IMR-90 (cell line): Measurements from ENCODE around the gene SLC9A9. TPM values are rescaled to one million over a fixed set of nuclear protein-coding genes. Genes with fewer than 3 reads are reported as not detected.

Experiments used
- ATAC-seq: fragments of 200-7000 bp; cut with Tn5 transposase; 2 replicates; pipeline ENCODE4 v1.9.1; 2020; ENCODE audit warnings: low read depth, mild to moderate bottlenecking, moderate library complexity
- BruUV-seq: library from RNA; stranded (reverse); fragments of 400-500 nt; replicated peaks from 2 replicates; lab custom pipeline; 2021; lab: Mats Ljungman, UMichigan
- CTCF ChIA-PET: fragments of 300-600 bp; formaldehyde crosslinking; extraction: SDS; loops from one replicate; lab custom pipeline; 2021; ENCODE audit warnings: antibody characterized with exemption; lab: Yijun Ruan, JAX
- POLR2A ChIA-PET: fragments of 300-600 bp; sonication (Branson Sonifier 250); formaldehyde crosslinking; loops from one replicate; lab custom pipeline; 2022; ENCODE audit warnings: antibody characterized with exemption; ENCODE audit not compliant: unreplicated experiment; lab: Charles Lee
- DNase-seq: peaks from one replicate; pipeline ENCODE4 v3.0.0; 2013
- H2AFZ ChIP-seq: replicated peaks from 2 replicates; pipeline ENCODE3; 2013; ENCODE audit warnings: low read length, mild to moderate bottlenecking; ENCODE audit not compliant: poor library complexity
- H2AK5ac ChIP-seq: 2 replicates; pipeline ENCODE4 v1.6.1; 2013; ENCODE audit warnings: low read depth, low read length, inconsistent platforms
- H2AK9ac ChIP-seq: replicated peaks from 2 replicates; pipeline ENCODE3; 2013; ENCODE audit warnings: mild to moderate bottlenecking, low read depth, low read length, moderate library complexity; ENCODE audit not compliant: poor library complexity
- H2BK120ac ChIP-seq: 2 replicates; pipeline ENCODE4 v1.6.1; 2013; ENCODE audit warnings: low read depth, low read length, inconsistent platforms
- H2BK15ac ChIP-seq: 3 replicates; pipeline ENCODE4 v1.6.1; 2013; ENCODE audit warnings: low read depth, low read length, inconsistent platforms
- H2BK20ac ChIP-seq: 2 replicates; pipeline ENCODE4 v1.6.1; 2013; ENCODE audit warnings: low read depth, mild to moderate bottlenecking, inconsistent platforms, low read length, moderate library complexity
- H2BK5ac ChIP-seq: 2 replicates; pipeline ENCODE4 v1.6.1; 2013; ENCODE audit warnings: mild to moderate bottlenecking, low read depth, low read length, inconsistent platforms; ENCODE audit not compliant: poor library complexity, severe bottlenecking
- H3K14ac ChIP-seq: replicated peaks from 2 replicates; pipeline ENCODE4 v1.6.1; 2013; ENCODE audit warnings: low read depth, low read length, inconsistent platforms
- H3K18ac ChIP-seq: 2 replicates; pipeline ENCODE4 v1.6.1; 2013; ENCODE audit warnings: low read depth, low read length, control low read depth
- H3K23ac ChIP-seq: 2 replicates; pipeline ENCODE4 v1.6.1; 2013; ENCODE audit warnings: low read depth, low read length, inconsistent platforms
- H3K27ac ChIP-seq: 2 replicates; pipeline ENCODE4 v1.5.1; 2013; ENCODE audit warnings: mild to moderate bottlenecking, control low read depth, low read length; ENCODE audit not compliant: insufficient read depth
- H3K27me3 ChIP-seq: 2 replicates; pipeline ENCODE4 v1.6.1; 2013; ENCODE audit warnings: low read length; ENCODE audit not compliant: control insufficient read depth, insufficient read depth
- H3K36me3 ChIP-seq: 2 replicates; pipeline ENCODE4 v1.6.1; 2013; ENCODE audit warnings: low read length, mixed read lengths; ENCODE audit not compliant: control insufficient read depth, insufficient read depth
- H3K4ac ChIP-seq: 2 replicates; pipeline ENCODE4 v1.6.1; 2013; ENCODE audit warnings: low read depth, low read length, inconsistent platforms
- H3K4me1 ChIP-seq: 2 replicates; pipeline ENCODE4 v1.6.1; 2013; ENCODE audit warnings: low read length, mixed read lengths; ENCODE audit not compliant: control insufficient read depth, insufficient read depth
- H3K4me2 ChIP-seq: 2 replicates; pipeline ENCODE4 v1.6.1; 2013; ENCODE audit warnings: low read depth, mild to moderate bottlenecking, control low read depth, low read length, moderate library complexity
- H3K4me3 ChIP-seq: 2 replicates; pipeline ENCODE4 v1.5.1; 2013; ENCODE audit warnings: low read depth, mild to moderate bottlenecking, control low read depth, low read length, moderate library complexity; ENCODE audit not compliant: insufficient read depth
- H3K56ac ChIP-seq: 2 replicates; pipeline ENCODE4 v1.6.1; 2013; ENCODE audit warnings: low read length, inconsistent platforms; ENCODE audit not compliant: insufficient read depth; ENCODE audit errors: extremely low read depth
- H3K79me1 ChIP-seq, 2 experiments: 2 replicates each; pipeline ENCODE4 v1.6.1; 2013; ENCODE audit warnings: low read length in 2 of 2, inconsistent platforms in 1 of 2, low read depth in 1 of 2
- H3K9ac ChIP-seq: 2 replicates; pipeline ENCODE4 v1.6.1; 2013; ENCODE audit warnings: low read depth, low read length, control low read depth
- H3K9me1 ChIP-seq: 2 replicates; pipeline ENCODE4 v1.6.1; 2013; ENCODE audit warnings: low read length, inconsistent platforms; ENCODE audit not compliant: insufficient read depth
- H3K9me3 ChIP-seq: 2 replicates; pipeline ENCODE4 v1.6.1; 2013; ENCODE audit warnings: low read length; ENCODE audit not compliant: control insufficient read depth, insufficient read depth
- H4K20me1 ChIP-seq: 2 replicates; pipeline ENCODE4 v1.6.1; 2013; ENCODE audit warnings: low read length, inconsistent platforms; ENCODE audit not compliant: insufficient read depth
- H4K5ac ChIP-seq: 2 replicates; pipeline ENCODE4 v1.6.1; 2013; ENCODE audit warnings: mild to moderate bottlenecking, low read depth, low read length, control low read depth
- H4K8ac ChIP-seq, 2 experiments: 2 replicates each; pipeline ENCODE4 v1.6.1; 2013; ENCODE audit warnings: low read depth in 2 of 2, low read length in 2 of 2, control low read depth in 1 of 2, inconsistent platforms in 1 of 2
- H4K91ac ChIP-seq: 2 replicates; pipeline ENCODE4 v1.6.1; 2013; ENCODE audit warnings: low read depth, low read length, inconsistent platforms; ENCODE audit not compliant: insufficient read depth
- BHLHE40 ChIP-seq: fragments of 150-350 bp; IDR thresholded peaks from 2 replicates; pipeline ENCODE4 v1.6.1; 2016; ENCODE audit warnings: mild to moderate bottlenecking, low read depth, low read length
- CEBPB ChIP-seq: IDR thresholded peaks from 2 replicates; pipeline ENCODE4 v1.6.1; 2012; ENCODE audit warnings: low read depth, low read length, improper control_type of control experiment
- MAFK ChIP-seq: IDR thresholded peaks from 2 replicates; pipeline ENCODE4 v1.6.1; 2012; ENCODE audit warnings: low read depth, low read length, improper control_type of control experiment
- POLR2A ChIP-seq: IDR thresholded peaks from 2 replicates; pipeline ENCODE4 v1.6.1; 2012; ENCODE audit warnings: mild to moderate bottlenecking, low read depth, low read length
- RCOR1 ChIP-seq: IDR thresholded peaks from 2 replicates; pipeline ENCODE4 v1.6.1; 2012; ENCODE audit warnings: mild to moderate bottlenecking, low read length, improper control_type of control experiment; ENCODE audit not compliant: insufficient replicate concordance
- RFX5 ChIP-seq: IDR thresholded peaks from 2 replicates; pipeline ENCODE4 v1.8.0; 2012; ENCODE audit warnings: low read depth, mild to moderate bottlenecking, low read length, moderate library complexity
- WGBS, 2 experiments: methylation state at CpG; one replicate each; pipeline versions ENCODE4 v1.1.5 to v1.1.7; 2013; ENCODE audit warnings: missing lambda C conversion rate in 2 of 2; ENCODE audit not compliant: insufficient read length in 1 of 2; ENCODE audit errors: extremely low coverage in 2 of 2; 5-methylcytosine and 5-hydroxymethylcytosine counted together
- dilution Hi-C: fragments of 300-500 bp; cut with HindIII; formaldehyde crosslinking; loops from one replicate; pipeline ENCODE4 v1.14.3; 2018; ENCODE audit warnings: low sequenced_read_pairs; ENCODE audit not compliant: unreplicated experiment
- in situ Hi-C: fragments of 300-500 bp; cut with MboI; formaldehyde crosslinking; loops from 3 replicates; pipeline ENCODE4 v1.14.3; 2019; ENCODE audit warnings: low sequenced_read_pairs, inconsistent platforms, mixed read lengths
- intact Hi-C: fragments of 100-400 bp; cut with micrococcal nuclease; formaldehyde crosslinking; loops from 2 replicates; pipeline ENCODE4 v1.10.0; 2022
- polyA plus RNA-seq, 3 experiments: library from polyadenylated mRNA; depleted of rRNA; stranded (reverse); fragments of >200 nt; gene quantifications; 2 replicates each; pipeline ENCODE4 v1.2.3, GENCODE V29; 2012; ENCODE audit warnings: low replicate concordance in 1 of 3
- total RNA-seq: library from RNA; depleted of rRNA; stranded (reverse); fragments of >200 nt; gene quantifications from 2 replicates; pipeline ENCODE4 v1.2.3, GENCODE V29; 2012

The SLC9A9 gene
- total and polyA plus RNA-seq, 2 of the 4 experiments (the other 2 are of a cell fraction): 1.4 to 2.3 TPM

DNA sequence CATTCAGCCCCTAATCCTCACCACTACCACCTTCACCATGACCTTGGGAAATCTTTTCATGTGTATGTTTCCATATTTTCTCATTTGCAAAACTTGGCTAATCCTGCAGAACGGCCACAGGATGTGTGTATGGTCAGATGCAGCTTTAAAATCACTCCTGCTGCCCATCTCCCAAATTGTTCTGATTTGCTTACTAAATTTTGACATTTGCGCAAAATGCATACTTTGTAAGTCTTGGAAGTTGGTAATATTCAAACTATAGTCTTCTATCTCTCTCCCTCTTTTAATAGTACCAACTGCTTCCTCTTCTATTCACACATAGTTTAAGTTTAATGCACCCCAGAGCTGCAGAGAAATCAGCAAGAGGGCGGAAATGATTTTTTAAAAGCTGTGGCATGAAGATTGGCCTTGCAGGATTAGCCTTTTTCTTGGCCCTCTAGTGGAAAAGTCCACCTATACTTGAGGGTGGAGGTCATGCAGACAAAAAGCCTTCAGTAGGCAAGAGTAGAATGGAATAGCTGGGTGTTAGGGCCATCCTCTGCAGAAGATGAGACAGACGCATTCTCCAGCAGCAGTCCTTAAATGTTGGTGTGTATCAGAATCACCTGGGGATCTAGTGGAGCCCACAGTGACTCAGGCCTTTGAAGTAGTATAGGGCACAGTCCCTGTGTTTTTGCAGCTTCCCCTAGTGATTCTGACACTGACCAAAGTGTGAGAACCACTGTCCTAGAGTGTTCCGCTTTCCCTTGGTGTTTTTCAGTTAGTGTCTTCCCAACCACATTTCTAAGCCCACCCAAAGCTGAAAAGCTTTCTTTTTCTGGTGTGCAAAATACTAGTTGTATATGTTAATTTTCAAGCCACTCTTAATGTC is 547.0 kb downstream of the SLC9A9 start:
- in situ Hi-C loops (loop anchor here (10.0 kb wide), 1 partner anchor 176 kb away; no protein-coding TSS in a partner anchor), intact Hi-C loops (no loop called here), dilution Hi-C loops (no loop called here)
- Histone ChIP-seq H3K4me1 (peaks cover 3% of the 10 kb centered on the region), H4K8ac (no peak overlapping the region), H2BK15ac (no peak overlapping the region), H3K4me3 (no peak overlapping the region), H3K14ac (no peak overlapping the region), H3K9me1 (peaks cover 9% of the 10 kb centered on the region), H3K4me2 (no peak overlapping the region), H3K27me3 (no peaks in the 10 kb centered on the region), H2AFZ (no peak overlapping the region), H3K4ac (no peak overlapping the region), H3K9ac (no peak overlapping the region), H2AK9ac (no peak overlapping the region), H3K23ac (no peak overlapping the region), H4K20me1 (no peaks in the 10 kb centered on the region), H2BK120ac (no peak overlapping the region), H3K79me1 (no peaks in the 10 kb centered on the region), H3K56ac (no peak overlapping the region), H2BK20ac (no peak overlapping the region), H2AK5ac (no peak overlapping the region; the same call in 1 of the 2 replicates), H3K27ac (no peak overlapping the region), H3K9me3 (no peaks in the 10 kb centered on the region), H4K5ac (no peak overlapping the region), H3K18ac (no peak overlapping the region), H4K91ac (no peak overlapping the region), H2BK5ac (no peak overlapping the region), H3K36me3 (no peaks in the 10 kb centered on the region)
- ChIA-PET CTCF (no interaction called here), POLR2A (no interaction called here)
- ATAC-seq (no peak), DNase-seq (no peak)
- no CpG with 5 or more reads among the region's 5 CpGs for WGBS, 2 experiments
- TF ChIP-seq POLR2A (no peak), CEBPB (no peak), RCOR1 (no peak), RFX5 (no peak), MAFK (no peak), BHLHE40 (no peak)
- no TSS peak for BruUV-seq
